H9 (cell line): ENCODE measurements around the gene KREMEN1. TPM values are rescaled to one million over a fixed set of nuclear protein-coding genes. Genes with fewer than 3 reads are reported as not detected.

Experiments
- DNase-seq: peaks from one replicate; pipeline ENCODE4 v3.0.0-alpha.2; 2017
- H2AFZ ChIP-seq: one replicate; pipeline ENCODE4 v1.6.1; 2013; ENCODE audit warnings: mild to moderate bottlenecking, low read length, control low read depth, moderate library complexity
- H2AK5ac ChIP-seq: 2 replicates; pipeline ENCODE4 v1.6.1; 2013; ENCODE audit warnings: low read length, control low read depth, mixed read lengths; ENCODE audit not compliant: insufficient read length
- H2BK120ac ChIP-seq: one replicate; pipeline ENCODE4 v1.6.1; 2013; ENCODE audit warnings: low read depth, mild to moderate bottlenecking, low read length, control low read depth, inconsistent platforms; ENCODE audit not compliant: poor library complexity, severe bottlenecking
- H2BK12ac ChIP-seq: 2 replicates; pipeline ENCODE4 v1.6.1; 2013; ENCODE audit warnings: low read length, control low read depth, mixed read lengths, low read depth; ENCODE audit not compliant: insufficient read length
- H2BK15ac ChIP-seq: 2 replicates; pipeline ENCODE4 v1.6.1; 2013; ENCODE audit warnings: low read depth, low read length, control low read depth
- H2BK20ac ChIP-seq: one replicate; pipeline ENCODE4 v1.6.1; 2013; ENCODE audit warnings: low read depth, mild to moderate bottlenecking, low read length, control low read depth, inconsistent platforms; ENCODE audit not compliant: poor library complexity, severe bottlenecking
- H2BK5ac ChIP-seq: 2 replicates; pipeline ENCODE4 v1.6.1; 2013; ENCODE audit warnings: low read length, control low read depth, mixed read lengths; ENCODE audit not compliant: insufficient read length
- H3K14ac ChIP-seq: 2 replicates; pipeline ENCODE4 v1.6.1; 2013; ENCODE audit warnings: low read length, control low read depth; ENCODE audit not compliant: insufficient read depth
- H3K18ac ChIP-seq: 2 replicates; pipeline ENCODE4 v1.6.1; 2013; ENCODE audit warnings: low read depth, mild to moderate bottlenecking, mixed read lengths, low read length, control low read depth; ENCODE audit not compliant: insufficient read length
- H3K23ac ChIP-seq: 2 replicates; pipeline ENCODE4 v1.6.1; 2013; ENCODE audit warnings: low read length, control low read depth, mixed read lengths, low read depth; ENCODE audit not compliant: insufficient read length
- H3K23me2 ChIP-seq: 2 replicates; pipeline ENCODE4 v1.6.1; 2013; ENCODE audit warnings: low read depth, mild to moderate bottlenecking, mixed read lengths, low read length, control low read depth; ENCODE audit not compliant: insufficient read length, poor library complexity, severe bottlenecking
- H3K27ac ChIP-seq: 2 replicates; pipeline ENCODE4 v1.5.1; 2013; ENCODE audit warnings: low read length, control low read depth, mixed read lengths, low read depth; ENCODE audit not compliant: insufficient read length
- H3K27me3 ChIP-seq: 2 replicates; pipeline ENCODE4 v1.6.1; 2013; ENCODE audit warnings: low read length, control low read depth, inconsistent platforms; ENCODE audit not compliant: insufficient read depth
- H3K4ac ChIP-seq: 2 replicates; pipeline ENCODE4 v1.6.1; 2013; ENCODE audit warnings: low read depth, mild to moderate bottlenecking, control low read depth, inconsistent platforms, low read length, moderate library complexity
- H3K4me1 ChIP-seq: 2 replicates; pipeline ENCODE4 v1.6.1; 2013; ENCODE audit warnings: low read length, control low read depth, inconsistent platforms; ENCODE audit not compliant: insufficient read depth
- H3K4me2 ChIP-seq: 2 replicates; pipeline ENCODE4 v1.6.1; 2013; ENCODE audit warnings: low read length, control low read depth, mixed read lengths; ENCODE audit not compliant: insufficient read length, insufficient read depth
- H3K56ac ChIP-seq: 2 replicates; pipeline ENCODE4 v1.6.1; 2013; ENCODE audit warnings: low read depth, mild to moderate bottlenecking, mixed read lengths, low read length, control low read depth; ENCODE audit not compliant: insufficient read length
- H3K79me1 ChIP-seq: 2 replicates; pipeline ENCODE4 v1.6.1; 2013; ENCODE audit warnings: low read depth, mild to moderate bottlenecking, moderate library complexity, low read length, control low read depth, inconsistent platforms; ENCODE audit not compliant: insufficient read depth, poor library complexity, severe bottlenecking
- H3K79me2 ChIP-seq: 2 replicates; pipeline ENCODE4 v1.6.1; 2013; ENCODE audit warnings: low read length, control low read depth, inconsistent platforms; ENCODE audit not compliant: insufficient read depth
- H3K9ac ChIP-seq: 2 replicates; pipeline ENCODE4 v1.6.1; 2013; ENCODE audit warnings: low read length, control low read depth, mixed read lengths; ENCODE audit not compliant: insufficient read length; ENCODE audit errors: extremely low read depth
- H3K9me3 ChIP-seq: one replicate; pipeline ENCODE4 v1.6.1; 2013; ENCODE audit warnings: low read depth, low read length, inconsistent platforms; ENCODE audit not compliant: control insufficient read depth
- H3T11ph ChIP-seq: one replicate; pipeline ENCODE4 v1.6.1; 2013; ENCODE audit warnings: mild to moderate bottlenecking, low read length, control low read depth, inconsistent platforms
- H4K20me1 ChIP-seq: one replicate; pipeline ENCODE4 v1.6.1; 2013; ENCODE audit not compliant: control insufficient read depth, insufficient read length, insufficient read depth
- H4K5ac ChIP-seq: 2 replicates; pipeline ENCODE4 v1.6.1; 2013; ENCODE audit warnings: low read depth, mild to moderate bottlenecking, mixed read lengths, low read length, control low read depth; ENCODE audit not compliant: insufficient read length
- H4K8ac ChIP-seq: replicated peaks from 2 replicates; pipeline ENCODE4 v1.6.1; 2013; ENCODE audit warnings: low read length, control low read depth, mixed read lengths, low read depth; ENCODE audit not compliant: insufficient read length
- H4K91ac ChIP-seq: 2 replicates; pipeline ENCODE4 v1.6.1; 2013; ENCODE audit warnings: low read depth, mild to moderate bottlenecking, moderate library complexity, mixed read lengths, low read length, control low read depth; ENCODE audit not compliant: insufficient read length
- H3K27ac Mint-ChIP-seq, 3 experiments: 2 replicates in 2 of 3; 3 replicates in 1 of 3; pipeline ENCODE4 v1.8.0; 2020 to 2021; ENCODE audit warnings: mixed read lengths in 3 of 3, mild to moderate bottlenecking in 1 of 3, moderate library complexity in 1 of 3
- H3K27me3 Mint-ChIP-seq: 2 replicates; pipeline ENCODE4 v1.8.0; 2021; ENCODE audit warnings: low read depth, mild to moderate bottlenecking, moderate library complexity, mixed read lengths
- H3K36me3 Mint-ChIP-seq, 3 experiments: 2 replicates in 2 of 3; 3 replicates in 1 of 3; pipeline ENCODE4 v1.8.0; 2020 to 2021; ENCODE audit warnings: low read depth in 3 of 3, mixed read lengths in 3 of 3; ENCODE audit not compliant: insufficient read depth in 1 of 3
- H3K4me1 Mint-ChIP-seq, 2 experiments: 2 replicates each; pipeline ENCODE4 v1.8.0; 2020; ENCODE audit warnings: mixed read lengths in 2 of 2
- H3K4me3 Mint-ChIP-seq, 2 experiments: 2 replicates in 1 of 2; 3 replicates in 1 of 2; pipeline ENCODE4 v1.8.0; 2020 to 2021; ENCODE audit warnings: mild to moderate bottlenecking in 2 of 2, mixed read lengths in 2 of 2, moderate library complexity in 1 of 2
- H3K9me3 Mint-ChIP-seq, 2 experiments: 2 replicates in 1 of 2; 3 replicates in 1 of 2; pipeline ENCODE4 v1.8.0; 2020; ENCODE audit warnings: mild to moderate bottlenecking in 2 of 2, mixed read lengths in 2 of 2, moderate library complexity in 1 of 2
- CTCF ChIP-seq: fragments of 200-600 bp; sonication (generic); conservative IDR thresholded peaks from 3 replicates; pipeline ENCODE4 v1.8.0; 2021; ENCODE audit warnings: antibody characterized with exemption, mild to moderate bottlenecking
- WGBS: extraction: QIAGEN DNeasy Blood & Tissue Kit; methylation state at CpG from one replicate; pipeline ENCODE4 v1.1.7; 2013; ENCODE audit warnings: missing lambda C conversion rate, low lambda C conversion rate, mixed read lengths; ENCODE audit not compliant: insufficient read length; ENCODE audit errors: extremely low coverage; 5-methylcytosine and 5-hydroxymethylcytosine counted together
- total RNA-seq: library from RNA; stranded (reverse); gene quantifications from 2 replicates; pipeline ENCODE4 v1.2.1, GENCODE V29; 2021

KREMEN1 gene
- total RNA-seq, 1 experiment from 2014 or later, result 2.4 TPM

- Mint-ChIP-seq H3K36me3 (peaks cover 0 to 3% (median 2%) of the 10 kb centered on the region in 3 experiments; a peak in 2 of 7 replicates), H3K4me1 (peaks cover 29 to 34% of the 10 kb centered on the region in 2 experiments), H3K27me3 (peaks cover 2% of the 10 kb centered on the region; the same call in 1 of the 2 replicates), H3K9me3 (no peaks in the 10 kb centered on the region), H3K4me3 (no peak overlapping the region), H3K27ac (peak overlapping the region in 1 of 3 experiments; percentile 40; a peak in 1 of 7 replicates)
- no peaks in the 10 kb centered on the region for H3K27me3 ChIP-seq
- H4K91ac ChIP-seq, result no peak overlapping the region
- H3K56ac ChIP-seq, result no peak overlapping the region
- no peak overlapping the region for H2BK12ac ChIP-seq
- no peak overlapping the region for H4K8ac ChIP-seq
- no peak overlapping the region for H2BK120ac ChIP-seq
- H3T11ph ChIP-seq, result no peak overlapping the region
- WGBS, result no CpG with 5 or more reads among the region's 8 CpGs
- H3K4ac ChIP-seq, result no peak overlapping the region
- H3K79me1 ChIP-seq, result no peaks in the 10 kb centered on the region
- H3K14ac ChIP-seq, result no peak overlapping the region
- no peaks in the 10 kb centered on the region for H4K20me1 ChIP-seq
- peaks cover 11% of the 10 kb centered on the region; the same call in 1 of the 2 replicates for H3K4me1 ChIP-seq
- no peak for TF ChIP-seq CTCF
- no peak overlapping the region for H4K5ac ChIP-seq
- H2AFZ ChIP-seq, result no peak overlapping the region
- no peak overlapping the region for H3K18ac ChIP-seq
- H3K9me3 ChIP-seq, result no peaks in the 10 kb centered on the region
- H2BK5ac ChIP-seq, result no peak overlapping the region
- H3K9ac ChIP-seq, result no peak overlapping the region
- no peak for DNase-seq
- H2BK20ac ChIP-seq, result no peak overlapping the region
- H3K23me2 ChIP-seq, result no peaks in the 10 kb centered on the region
- H3K4me2 ChIP-seq, result no peak overlapping the region
- no peak overlapping the region for H2AK5ac ChIP-seq
- no peak overlapping the region for H3K23ac ChIP-seq
- no peaks in the 10 kb centered on the region for H3K79me2 ChIP-seq
- H2BK15ac ChIP-seq, result no peak overlapping the region
- no peak overlapping the region for H3K27ac ChIP-seq
Observed at GRCh38 chr22:29139965-29140782, 67.3 kb downstream of the KREMEN1 start.
